Transverse colon (tissue), 4 donors: ENCODE measurements around the gene TMC7. TPM values are rescaled to one million over a fixed set of nuclear protein-coding genes. Genes with fewer than 3 reads are reported as not detected.

ENCODE experiments used
- DNase-seq: peaks from one replicate; pipeline ENCODE4 v3.0.0-alpha.2; 2019
- H3K27ac ChIP-seq, 4 donors: fragments of 200-600 bp; sonication (generic); 2 replicates each; pipeline ENCODE4 v1.5.1; 2016 to 2018; ENCODE audit warnings: inconsistent platforms in 4 of 4
- H3K27me3 ChIP-seq: fragments of 200-600 bp; sonication (generic); 2 replicates; pipeline ENCODE4 v1.5.1; 2017; ENCODE audit warnings: inconsistent platforms
- H3K36me3 ChIP-seq, 4 donors: fragments of 200-600 bp; sonication (generic); 2 replicates each; pipeline ENCODE4 v1.5.1; 2017 to 2019; ENCODE audit warnings: inconsistent platforms in 4 of 4
- H3K4me1 ChIP-seq, 4 donors: fragments of 200-600 bp; sonication (generic); 2 replicates each; pipeline ENCODE4 v1.5.1; 2017 to 2020; ENCODE audit warnings: inconsistent platforms in 4 of 4
- H3K4me3 ChIP-seq, 4 donors: fragments of 200-600 bp; sonication (generic); 1 replicate in 1 of 4; 2 replicates in 3 of 4; pipeline versions ENCODE4 v1.5.1 to v1.6.1; 2017 to 2019; ENCODE audit warnings: inconsistent platforms in 4 of 4
- H3K9me3 ChIP-seq, 2 donors: fragments of 200-600 bp; sonication (generic); 2 replicates each; pipeline ENCODE4 v1.5.1; 2017 to 2019; ENCODE audit warnings: inconsistent platforms in 2 of 2
- EP300 ChIP-seq: sonication (generic); formaldehyde crosslinking; IDR thresholded peaks from one replicate; pipeline ENCODE4 v1.6.1; 2017; ENCODE audit warnings: antibody characterized with exemption, low read depth
- POLR2A ChIP-seq: fragments of 450-650 bp; IDR thresholded peaks from one replicate; pipeline ENCODE4 v1.6.1; 2016; ENCODE audit warnings: antibody characterized with exemption, mild to moderate bottlenecking, moderate library complexity
- POLR2AphosphoS5 ChIP-seq, 3 donors: sonication (generic); formaldehyde crosslinking; IDR thresholded peaks; one replicate each; pipeline ENCODE4 v1.6.1; 2016; ENCODE audit warnings: antibody characterized with exemption in 3 of 3
- WGBS, 2 donors: methylation state at CpG; one replicate each; pipeline ENCODE4 v1.1.5; 2018; ENCODE audit warnings: low coverage in 1 of 2; 5-methylcytosine and 5-hydroxymethylcytosine counted together
- in situ Hi-C, 4 donors: fragments of 200-750 bp; cut with MboI; loops; one replicate each; pipeline versions ENCODE4 v1.15.0 to v1.15.1; 2017; ENCODE audit warnings: low sequenced_read_pairs in 3 of 4, low pct_ligation_motif_present in 1 of 4, low pct_unique_long_range_greater_than_20kb in 1 of 4
- intact Hi-C: fragments of 100-400 bp; cut with DNase I; formaldehyde crosslinking; loops from one replicate; pipeline ENCODE4 v1.15.1; 2023; ENCODE audit warnings: low total_unique reads
- total RNA-seq, 4 donors: library from RNA; depleted of rRNA; stranded (reverse); fragments of >200 nt; gene quantifications; one replicate each; pipeline ENCODE4 v1.1.0, GENCODE V29; 2016
- TF ChIP-seq, protein P1 (sequence below), 5 experiments: fragments of 200-600 bp in 3 of 5; fragments of 450-650 bp in 2 of 5; sonication (generic) in 3 of 5; IDR thresholded peaks; 1 replicate in 2 of 5; 2 replicates in 3 of 5; pipeline ENCODE4 v1.5.1; 2016 to 2017; ENCODE audit warnings: antibody characterized with exemption in 5 of 5, inconsistent platforms in 3 of 5, mild to moderate bottlenecking in 2 of 5, moderate library complexity in 1 of 5

Gene TMC7
- total RNA-seq, 4 donors from 2014 or later: 4.4 to 9.7 (median 6.2) TPM

DNA sequence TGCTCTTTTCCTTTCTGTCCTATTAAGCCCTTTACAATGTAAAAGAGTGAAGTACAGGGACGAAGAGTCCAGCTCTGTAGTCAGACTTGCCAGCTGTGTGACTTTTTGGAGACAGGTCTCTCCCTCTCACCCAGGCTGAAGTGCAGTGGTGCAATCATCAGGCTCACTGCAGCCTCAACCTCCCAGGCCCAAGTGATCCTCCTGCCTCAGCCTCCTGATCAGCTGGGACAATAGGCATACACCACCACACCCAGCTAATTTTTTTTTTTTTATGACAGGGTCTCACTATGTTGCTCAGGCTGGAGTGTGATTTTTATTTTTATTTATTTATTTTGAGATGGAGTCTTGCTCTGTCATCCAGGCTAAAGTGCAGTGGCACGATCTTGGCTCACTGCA, 122.9 kb downstream of the TMC7 start:
- Histone ChIP-seq H3K27me3 (no peaks in the 10 kb centered on the region), H3K27ac (no peak overlapping the region), H3K4me3 (no peak overlapping the region), H3K9me3 (no peaks in the 10 kb centered on the region), H3K36me3 (no peaks in the 10 kb centered on the region), H3K4me1 (peaks cover 0 to 10% (median 0%) of the 10 kb centered on the region in 4 donors)
- WGBS, 2 donors: 86 to 90% methylated on average over 2 of the region's 2 CpGs
- in situ Hi-C loops: no loop called here
- DNase-seq: no peak
- no peak for TF ChIP-seq POLR2AphosphoS5 (IDR thresholded peaks at IDR 0.05)
- TF ChIP-seq POLR2A: no peak
- TF ChIP-seq, protein P1, sequence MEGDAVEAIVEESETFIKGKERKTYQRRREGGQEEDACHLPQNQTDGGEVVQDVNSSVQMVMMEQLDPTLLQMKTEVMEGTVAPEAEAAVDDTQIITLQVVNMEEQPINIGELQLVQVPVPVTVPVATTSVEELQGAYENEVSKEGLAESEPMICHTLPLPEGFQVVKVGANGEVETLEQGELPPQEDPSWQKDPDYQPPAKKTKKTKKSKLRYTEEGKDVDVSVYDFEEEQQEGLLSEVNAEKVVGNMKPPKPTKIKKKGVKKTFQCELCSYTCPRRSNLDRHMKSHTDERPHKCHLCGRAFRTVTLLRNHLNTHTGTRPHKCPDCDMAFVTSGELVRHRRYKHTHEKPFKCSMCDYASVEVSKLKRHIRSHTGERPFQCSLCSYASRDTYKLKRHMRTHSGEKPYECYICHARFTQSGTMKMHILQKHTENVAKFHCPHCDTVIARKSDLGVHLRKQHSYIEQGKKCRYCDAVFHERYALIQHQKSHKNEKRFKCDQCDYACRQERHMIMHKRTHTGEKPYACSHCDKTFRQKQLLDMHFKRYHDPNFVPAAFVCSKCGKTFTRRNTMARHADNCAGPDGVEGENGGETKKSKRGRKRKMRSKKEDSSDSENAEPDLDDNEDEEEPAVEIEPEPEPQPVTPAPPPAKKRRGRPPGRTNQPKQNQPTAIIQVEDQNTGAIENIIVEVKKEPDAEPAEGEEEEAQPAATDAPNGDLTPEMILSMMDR (IDR thresholded peaks at IDR 0.05): no peak
- TF ChIP-seq EP300: no peak
- intact Hi-C loops: no loop called here

DNA sequence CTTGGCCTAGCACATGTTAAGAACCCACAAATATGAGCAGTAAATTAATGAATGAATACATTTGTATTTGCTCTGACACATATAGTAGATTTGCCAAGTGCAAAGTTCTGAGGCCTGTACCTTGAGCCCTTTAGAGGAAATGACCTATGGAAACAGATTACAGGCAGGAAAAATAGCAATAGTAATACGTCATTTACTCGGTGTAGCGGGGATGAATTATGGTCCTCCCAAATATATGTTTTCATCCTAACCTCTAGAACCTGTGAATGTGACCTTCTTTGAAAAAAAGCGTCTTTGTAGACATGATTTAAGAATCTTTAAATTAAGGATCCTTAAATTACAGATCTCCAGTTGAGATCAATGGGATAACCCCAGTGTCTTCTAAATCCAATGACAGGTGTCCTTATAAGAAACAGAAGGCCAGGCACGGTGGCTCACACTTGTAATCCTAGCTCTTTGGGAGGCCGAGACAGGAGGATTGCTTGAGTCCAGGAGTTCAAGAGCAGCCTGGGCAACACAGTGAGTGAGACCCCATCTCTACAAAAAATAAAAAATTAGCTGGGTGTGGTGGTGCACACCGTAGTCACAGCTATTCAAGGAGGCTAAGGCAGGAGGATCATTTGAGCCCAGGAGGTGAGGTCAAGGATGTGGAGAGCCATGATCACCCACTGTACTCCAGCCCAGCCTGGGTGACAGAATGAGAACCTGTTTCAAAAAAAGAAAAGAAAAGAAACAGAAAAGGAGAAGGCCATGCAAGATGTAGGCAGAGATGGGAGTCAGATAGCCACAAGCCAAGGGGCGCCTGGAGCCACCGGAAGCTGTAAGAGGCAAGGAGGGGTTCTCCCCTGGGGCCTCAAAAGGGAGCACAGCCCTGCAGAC, 124.9 kb downstream of the TMC7 start:
- intact Hi-C loops: no loop called here
- Histone ChIP-seq H3K4me3 (no peak overlapping the region), H3K9me3 (no peaks in the 10 kb centered on the region), H3K36me3 (no peaks in the 10 kb centered on the region), H3K4me1 (peaks cover 0 to 20% (median 2%) of the 10 kb centered on the region in 4 donors), H3K27me3 (no peaks in the 10 kb centered on the region), H3K27ac (peak overlapping the region in 1 of 4 donors; percentile 36)
- 66 to 81% methylated on average over 6 to 9 of the region's 9 CpGs for WGBS, 2 donors
- in situ Hi-C loops: no loop called here
- no peak for DNase-seq
- TF ChIP-seq POLR2A: no peak
- TF ChIP-seq POLR2AphosphoS5 (IDR thresholded peaks at IDR 0.05): no peak

DNA sequence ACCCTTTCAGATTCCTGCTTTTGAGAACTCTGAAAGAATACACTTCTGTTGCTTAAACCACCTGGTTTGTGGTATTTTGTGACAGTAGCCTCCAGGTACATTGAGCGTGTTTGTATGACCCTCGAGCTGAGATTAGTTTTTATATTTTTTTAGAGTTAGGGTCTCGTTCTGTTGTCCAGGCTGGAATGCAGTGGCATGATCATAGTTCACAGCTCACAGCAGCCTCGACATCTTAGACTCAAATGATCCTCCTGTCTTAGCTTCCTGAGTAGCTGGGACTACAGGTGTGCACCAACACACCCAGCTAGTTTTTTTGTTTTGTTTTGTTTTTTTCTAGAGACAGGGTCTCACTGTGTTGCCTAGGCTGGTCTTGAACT, 125.5 kb downstream of the TMC7 start:
- no peaks in the 10 kb centered on the region for H3K27me3 ChIP-seq
- H3K4me3 ChIP-seq: no peak overlapping the region
- H3K27ac ChIP-seq: no peak overlapping the region
- 85 to 86% methylated on average over 3 to 4 of the region's 4 CpGs for WGBS, 2 donors
- intact Hi-C loops (no loop called here), in situ Hi-C loops (no loop called here)
- TF ChIP-seq, protein P1 (IDR thresholded peaks at IDR 0.05): no peak
- TF ChIP-seq POLR2AphosphoS5 (IDR thresholded peaks at IDR 0.05) (no peak), EP300 (no peak), POLR2A (no peak)
- no peaks in the 10 kb centered on the region for H3K36me3 ChIP-seq
- DNase-seq: no peak
- H3K9me3 ChIP-seq: no peaks in the 10 kb centered on the region
- H3K4me1 ChIP-seq: peaks cover 0 to 20% (median 2%) of the 10 kb centered on the region in 4 donors

DNA sequence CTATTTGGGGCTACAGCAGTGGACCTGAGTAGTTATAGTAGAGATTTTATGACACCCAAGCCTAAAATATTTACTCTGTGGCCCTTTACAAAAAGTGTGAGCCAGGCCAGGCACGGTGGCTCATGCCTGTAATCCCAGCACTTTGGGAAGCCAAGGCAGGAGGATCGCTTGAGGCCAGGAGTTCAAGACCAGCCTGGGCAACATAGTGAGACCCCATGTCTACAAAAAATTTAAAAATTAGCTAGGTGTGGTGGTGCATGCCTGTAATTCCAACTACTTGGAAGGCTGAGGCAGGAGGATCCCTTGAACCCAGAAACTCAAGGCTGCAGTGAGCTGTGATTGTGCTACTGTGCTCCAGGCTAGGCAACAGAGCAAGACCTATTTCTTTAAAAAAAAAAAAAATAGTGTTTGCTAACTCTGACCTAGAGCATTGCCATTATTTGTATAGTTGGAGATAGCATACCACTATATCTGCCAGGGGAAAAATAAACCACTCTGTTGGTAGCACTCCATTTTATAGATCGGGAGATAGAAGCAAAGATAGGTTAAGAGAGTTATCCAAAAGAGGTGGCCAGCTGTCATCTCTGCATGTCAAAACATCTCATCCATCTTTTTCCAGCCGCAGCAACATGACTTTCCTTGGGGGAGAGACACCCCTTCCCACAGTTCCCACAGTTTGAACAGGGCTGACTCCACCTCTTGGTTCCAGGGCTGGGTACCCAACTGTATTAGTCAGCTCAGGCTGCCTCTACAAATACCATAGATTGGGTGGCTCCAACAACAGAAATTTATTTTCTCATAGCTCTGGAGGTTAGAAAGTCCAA, 127.0 kb downstream of the TMC7 start:
- WGBS, 2 donors: 50 to 76% methylated on average over 1 to 4 of the region's 4 CpGs
- H3K27ac ChIP-seq: no peak overlapping the region
- H3K9me3 ChIP-seq: no peaks in the 10 kb centered on the region
- no peak for TF ChIP-seq POLR2AphosphoS5 (IDR thresholded peaks at IDR 0.05)
- TF ChIP-seq POLR2A: no peak
- no peaks in the 10 kb centered on the region for H3K36me3 ChIP-seq
- peaks cover 13 to 32% (median 17%) of the 10 kb centered on the region in 4 donors for H3K4me1 ChIP-seq
- in situ Hi-C loops (no loop called here), intact Hi-C loops (no loop called here)
- H3K4me3 ChIP-seq: no peak overlapping the region
- H3K27me3 ChIP-seq: no peaks in the 10 kb centered on the region
- DNase-seq: no peak

DNA sequence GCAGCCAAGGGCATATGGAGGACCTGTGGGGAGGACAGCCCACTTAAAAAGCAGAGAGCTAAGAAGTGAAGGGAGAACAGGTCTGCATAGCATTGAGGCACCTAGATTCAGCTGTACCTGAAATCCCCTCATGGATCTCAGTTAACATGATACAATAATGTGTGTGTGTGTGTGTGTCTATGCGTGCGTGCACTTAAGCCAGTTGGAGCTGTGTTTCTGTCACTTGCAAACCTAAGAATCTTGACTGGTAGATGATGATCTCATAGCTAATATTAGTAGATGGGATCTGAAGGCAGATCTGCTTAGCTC, 128.3 kb downstream of the TMC7 start:
- H3K4me3 ChIP-seq: no peak overlapping the region
- H3K4me1 ChIP-seq: peaks cover 24 to 46% (median 29%) of the 10 kb centered on the region in 4 donors
- no peaks in the 10 kb centered on the region for H3K9me3 ChIP-seq
- 100% methylated on average over 2 of the region's 2 CpGs; no CpG with 5 or more reads in 1 of the 2 donors for WGBS, 2 donors
- in situ Hi-C loops (no loop called here), intact Hi-C loops (no loop called here)
- no peaks in the 10 kb centered on the region for H3K36me3 ChIP-seq
- no peak overlapping the region for H3K27ac ChIP-seq
- DNase-seq: no peak
- H3K27me3 ChIP-seq: no peaks in the 10 kb centered on the region
- TF ChIP-seq POLR2AphosphoS5 (IDR thresholded peaks at IDR 0.05) (no peak), EP300 (no peak), POLR2A (no peak)
- TF ChIP-seq, protein P1 (IDR thresholded peaks at IDR 0.05): no peak
